KOPT-K1 (cell line): ENCODE results near the gene GULP1.

Experiments
- H3K27ac ChIP-seq: fragments of 200-600 bp; sonication (generic); 2 replicates; pipeline ENCODE4 v1.5.1; 2016; ENCODE audit warnings: antibody characterized with exemption, mild to moderate bottlenecking, low read depth, low read length; ENCODE audit not compliant: poor library complexity, severe bottlenecking
- H3K36me3 ChIP-seq: fragments of 200-600 bp; sonication (generic); 2 replicates; pipeline ENCODE4 v1.5.1; 2017; ENCODE audit warnings: antibody characterized with exemption, mild to moderate bottlenecking, low read length, moderate library complexity; ENCODE audit not compliant: insufficient read depth
- H3K9me3 ChIP-seq: fragments of 200-600 bp; sonication (generic); 2 replicates; pipeline ENCODE4 v1.5.1; 2017; ENCODE audit warnings: antibody characterized with exemption, low read length, mild to moderate bottlenecking; ENCODE audit not compliant: insufficient read depth, poor library complexity, severe bottlenecking

The GULP1 gene

DNA sequence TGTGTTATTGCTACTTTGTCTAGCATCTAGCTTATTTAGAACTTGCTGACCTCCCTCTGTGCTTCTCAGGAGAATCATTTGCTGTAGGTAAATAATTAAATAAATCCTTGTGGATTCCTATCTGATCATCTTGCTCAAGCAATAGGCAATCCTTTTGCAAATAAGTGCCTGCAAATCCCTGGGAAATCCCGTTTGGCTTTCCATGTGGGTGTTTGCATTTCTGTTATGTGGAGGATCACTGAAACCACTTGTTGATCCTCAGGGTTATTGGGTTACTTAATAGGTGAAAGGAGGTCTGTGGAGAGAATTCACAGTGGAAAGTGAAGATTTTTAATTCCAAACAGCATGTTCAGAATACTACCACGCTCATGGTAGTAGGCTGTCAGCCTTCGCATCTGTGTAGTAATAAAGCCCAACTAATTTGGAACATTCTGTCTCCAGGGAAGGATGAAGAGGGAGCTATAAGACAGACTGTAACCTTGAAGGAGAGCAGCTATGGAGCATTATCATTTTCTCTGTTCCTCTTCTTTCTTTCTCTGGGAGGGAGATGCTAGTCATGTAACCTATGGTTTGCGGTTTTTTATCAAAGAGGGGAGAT is 72.5 kb downstream of the GULP1 start:
- no peaks in the 10 kb centered on the region for H3K9me3 ChIP-seq
- H3K27ac ChIP-seq, result no peak overlapping the region

DNA sequence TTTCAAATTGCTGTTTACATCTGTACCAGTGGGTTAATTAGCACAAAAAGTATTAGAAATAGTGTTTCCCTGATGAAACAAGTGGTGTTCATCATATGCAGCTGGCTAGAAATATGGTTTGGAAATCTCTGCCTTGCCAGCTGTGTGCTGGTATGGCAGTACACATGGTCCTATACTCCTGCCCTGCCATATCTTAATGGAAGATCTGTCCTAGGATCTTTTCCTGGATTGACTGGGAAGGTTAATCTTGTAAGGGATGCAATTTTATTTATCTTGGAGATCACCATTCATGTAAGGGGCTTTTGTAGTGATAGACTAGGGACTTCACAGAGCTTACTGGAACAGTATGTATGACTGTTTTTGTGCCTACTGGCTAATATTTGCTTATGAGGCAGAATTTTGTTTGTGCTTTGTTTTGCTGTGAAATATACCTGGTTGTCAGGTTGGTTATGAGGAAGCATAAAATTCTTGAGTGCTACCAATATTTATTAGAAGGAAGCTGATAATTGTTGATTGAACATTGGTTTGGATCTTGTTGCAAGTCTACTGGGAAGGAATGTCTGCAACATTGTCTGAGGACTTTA is 73.5 kb downstream of the GULP1 start:
- Histone ChIP-seq H3K27ac (no peak overlapping the region), H3K36me3 (no peaks in the 10 kb centered on the region), H3K9me3 (no peaks in the 10 kb centered on the region)

More for the DNA sequence above, 72.5 kb downstream of the GULP1 start:
- no peaks in the 10 kb centered on the region for H3K36me3 ChIP-seq

DNA sequence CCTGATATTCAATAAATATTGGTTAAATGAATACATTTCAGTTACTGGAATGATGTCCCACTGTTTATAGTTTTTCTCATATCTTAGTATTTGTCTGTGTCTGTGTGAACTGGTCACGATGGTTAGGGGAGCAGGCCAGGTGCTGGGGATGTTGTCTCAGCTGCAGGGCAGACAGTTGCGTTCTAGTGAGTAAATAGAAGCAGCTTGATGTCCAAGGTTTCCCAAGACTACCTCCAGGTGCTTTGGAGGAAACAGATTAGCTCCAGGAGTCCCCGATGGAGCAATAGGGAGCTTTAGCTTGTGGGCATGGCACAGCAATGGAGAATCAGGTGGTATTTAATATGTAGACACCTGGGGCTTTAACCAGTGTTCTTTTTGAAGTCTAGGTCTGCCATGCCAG is 75.5 kb downstream of the GULP1 start:
- no peak overlapping the region for H3K27ac ChIP-seq
- no peaks in the 10 kb centered on the region for H3K36me3 ChIP-seq
- no peaks in the 10 kb centered on the region for H3K9me3 ChIP-seq

DNA sequence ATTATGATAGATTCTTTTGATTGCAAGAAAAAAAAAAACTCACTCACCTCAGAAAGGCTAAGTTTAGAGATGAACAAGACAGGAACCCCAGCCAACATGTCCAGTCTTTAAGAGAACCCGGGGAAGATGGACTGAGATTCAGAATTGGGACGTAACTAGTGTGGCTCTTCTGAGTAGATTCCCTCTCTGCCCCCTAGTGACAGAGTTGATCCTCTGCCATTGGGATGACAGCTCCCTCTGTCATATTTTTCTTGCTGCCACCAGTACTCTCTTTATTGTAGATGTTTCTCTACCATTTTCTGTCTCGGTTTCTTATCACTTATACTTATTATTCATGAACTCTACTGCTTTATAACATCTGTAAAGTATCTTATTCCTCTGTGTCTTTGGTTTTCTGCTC is 77.7 kb downstream of the GULP1 start:
- no peaks in the 10 kb centered on the region for H3K36me3 ChIP-seq
- H3K27ac ChIP-seq, result no peak overlapping the region
- no peaks in the 10 kb centered on the region for H3K9me3 ChIP-seq

DNA sequence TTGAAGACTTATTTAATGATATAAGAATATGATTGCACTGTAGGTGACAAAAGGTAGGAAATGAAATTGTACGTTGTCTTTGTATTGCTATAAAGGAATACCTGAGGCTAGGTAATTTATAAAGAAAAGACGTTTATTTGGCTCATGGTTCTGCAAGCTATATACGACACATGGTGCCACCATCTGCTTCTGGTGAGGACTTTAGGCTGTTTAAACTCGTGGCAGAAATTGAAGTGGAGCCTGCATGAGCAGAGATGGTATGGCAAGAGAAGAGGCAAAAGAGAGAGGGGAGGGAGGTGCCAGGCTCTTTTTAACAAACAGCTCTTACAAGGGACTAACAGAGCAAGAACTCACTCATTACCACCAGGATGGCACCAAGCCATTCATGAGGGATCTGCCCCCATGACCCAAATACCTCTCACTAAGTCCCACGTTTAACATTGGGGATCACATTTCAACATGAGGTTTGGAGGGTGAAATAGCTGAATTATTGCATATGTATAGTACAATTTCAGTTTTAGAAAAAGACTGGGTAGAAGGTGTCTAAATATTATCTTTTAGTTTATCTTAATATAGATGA is 86.8 kb downstream of the GULP1 start:
- no peaks in the 10 kb centered on the region for H3K9me3 ChIP-seq
- H3K27ac ChIP-seq, result no peak overlapping the region
- H3K36me3 ChIP-seq, result no peaks in the 10 kb centered on the region

DNA sequence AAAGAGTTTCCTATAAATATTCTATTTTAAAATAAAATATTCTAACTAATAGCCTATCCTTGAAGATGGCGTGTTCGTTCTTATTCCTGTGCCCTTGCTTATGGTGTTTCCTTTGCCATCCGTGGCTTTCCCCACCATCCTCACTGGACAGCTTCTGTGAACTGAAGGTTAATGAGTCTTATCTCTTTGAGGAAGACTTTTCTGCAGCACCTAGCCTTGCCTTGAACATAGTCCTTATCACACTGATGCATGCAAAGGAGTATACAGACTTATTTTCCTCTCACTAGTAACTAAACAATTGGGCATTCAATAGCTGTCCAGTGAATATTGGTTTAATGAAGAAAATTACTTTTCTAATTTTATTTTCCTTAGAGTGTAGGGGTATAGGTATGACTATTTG is 88.1 kb downstream of the GULP1 start:
- Histone ChIP-seq H3K36me3 (no peaks in the 10 kb centered on the region), H3K27ac (no peak overlapping the region)

DNA sequence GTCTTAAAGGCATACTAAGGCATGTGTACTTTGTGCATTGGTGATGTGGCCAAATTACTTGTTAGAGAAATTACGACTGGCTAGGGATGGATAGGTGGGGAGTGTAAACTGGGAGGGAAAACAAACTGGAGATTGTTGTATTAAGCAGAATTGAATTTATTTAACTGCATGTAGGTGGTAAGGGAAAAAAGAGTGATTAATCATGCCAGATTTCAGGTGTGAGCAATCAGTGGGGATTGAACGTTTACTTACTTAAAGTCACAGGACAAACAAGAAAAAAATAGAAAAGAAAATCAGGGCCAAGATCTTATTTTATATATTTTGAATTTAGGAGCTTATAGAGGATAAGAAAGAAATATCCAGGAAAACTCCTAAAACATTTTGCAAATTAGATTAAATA is 88.6 kb downstream of the GULP1 start:
- no peaks in the 10 kb centered on the region for H3K9me3 ChIP-seq
- H3K27ac ChIP-seq, result no peak overlapping the region
- H3K36me3 ChIP-seq, result no peaks in the 10 kb centered on the region

More for the DNA sequence above, 88.1 kb downstream of the GULP1 start:
- H3K9me3 ChIP-seq, result no peaks in the 10 kb centered on the region

DNA sequence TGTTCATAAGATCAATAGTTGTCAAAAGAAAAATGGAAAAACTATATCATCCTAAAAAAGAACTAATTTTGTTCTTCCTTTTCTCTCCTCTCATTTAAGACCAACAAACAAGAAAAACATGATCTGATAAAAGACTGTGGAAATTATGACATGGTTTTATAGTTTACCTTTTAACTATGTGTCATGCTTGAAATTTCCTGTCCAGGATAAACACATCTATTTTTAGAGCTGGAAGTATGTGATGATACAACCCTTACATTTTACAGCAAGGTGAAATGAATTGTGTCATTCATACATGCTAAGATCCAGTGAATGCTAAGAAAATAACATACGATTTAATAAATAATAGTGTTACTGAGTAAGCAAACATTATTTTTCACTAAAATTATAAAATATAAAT is 89.9 kb downstream of the GULP1 start:
- H3K36me3 ChIP-seq, result no peaks in the 10 kb centered on the region
- H3K9me3 ChIP-seq, result peaks cover 4% of the 10 kb centered on the region
- no peak overlapping the region for H3K27ac ChIP-seq

DNA sequence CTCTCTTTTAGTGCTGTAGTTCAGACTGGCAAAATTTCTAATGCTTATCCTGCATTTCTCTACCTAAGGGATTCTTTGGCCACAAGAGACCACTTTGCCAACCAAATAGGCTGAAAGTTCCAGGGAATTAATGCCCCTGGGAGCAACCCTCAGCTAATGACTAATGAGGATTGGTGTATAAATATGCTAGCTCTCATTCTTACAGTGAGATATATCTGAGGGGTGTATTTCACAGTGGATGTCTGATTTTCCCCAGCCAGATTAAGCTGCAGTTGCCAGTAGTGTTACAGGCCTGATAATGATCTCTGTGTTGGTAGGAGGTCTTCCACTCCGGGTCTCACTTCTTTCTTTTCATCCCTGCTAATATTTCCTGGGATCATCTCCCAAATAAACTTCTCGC is 90.4 kb downstream of the GULP1 start:
- Histone ChIP-seq H3K9me3 (peaks cover 4% of the 10 kb centered on the region), H3K27ac (no peak overlapping the region), H3K36me3 (no peaks in the 10 kb centered on the region)

DNA sequence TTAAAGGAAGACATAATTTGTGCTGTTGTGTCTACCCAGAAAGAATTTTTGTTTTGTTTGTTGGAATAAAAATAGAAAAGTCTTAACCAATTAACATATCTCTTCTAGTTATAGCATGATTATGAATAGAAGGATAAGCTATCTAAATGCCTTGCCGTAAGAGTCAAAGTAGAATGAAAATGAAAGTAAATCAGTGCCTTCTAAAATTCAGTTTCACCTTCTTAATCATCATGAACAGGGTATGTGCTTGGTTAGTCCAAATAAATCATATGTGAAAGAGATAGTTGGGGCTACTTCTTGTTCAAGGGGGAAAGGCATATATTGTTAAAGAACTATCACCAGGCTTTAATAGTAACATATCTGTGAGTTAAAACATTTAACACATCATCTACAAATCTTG is 91.5 kb downstream of the GULP1 start:
- Histone ChIP-seq H3K9me3 (peaks cover 4% of the 10 kb centered on the region), H3K27ac (no peak overlapping the region), H3K36me3 (no peaks in the 10 kb centered on the region)

DNA sequence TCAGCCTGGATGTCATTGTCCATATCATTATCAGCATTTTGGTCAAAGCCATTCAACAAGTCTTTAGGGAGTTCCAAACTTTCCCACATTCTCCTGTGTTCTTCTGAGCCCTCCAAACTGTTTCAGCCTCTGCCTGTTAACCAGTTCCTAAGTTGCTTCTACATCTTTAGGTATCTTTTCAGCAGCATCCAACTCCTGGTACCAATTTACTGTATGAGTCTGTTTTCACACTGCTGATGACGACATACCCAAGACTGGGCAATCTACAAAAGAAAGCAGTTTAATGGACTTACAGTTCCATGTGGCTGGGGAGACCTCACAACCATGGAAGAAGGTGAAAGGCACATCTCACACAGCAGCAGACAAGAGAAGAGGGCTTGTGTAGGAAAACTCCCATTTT is 94.2 kb downstream of the GULP1 start:
- H3K36me3 ChIP-seq, result no peaks in the 10 kb centered on the region
- H3K9me3 ChIP-seq, result peaks cover 4% of the 10 kb centered on the region
- no peak overlapping the region for H3K27ac ChIP-seq

DNA sequence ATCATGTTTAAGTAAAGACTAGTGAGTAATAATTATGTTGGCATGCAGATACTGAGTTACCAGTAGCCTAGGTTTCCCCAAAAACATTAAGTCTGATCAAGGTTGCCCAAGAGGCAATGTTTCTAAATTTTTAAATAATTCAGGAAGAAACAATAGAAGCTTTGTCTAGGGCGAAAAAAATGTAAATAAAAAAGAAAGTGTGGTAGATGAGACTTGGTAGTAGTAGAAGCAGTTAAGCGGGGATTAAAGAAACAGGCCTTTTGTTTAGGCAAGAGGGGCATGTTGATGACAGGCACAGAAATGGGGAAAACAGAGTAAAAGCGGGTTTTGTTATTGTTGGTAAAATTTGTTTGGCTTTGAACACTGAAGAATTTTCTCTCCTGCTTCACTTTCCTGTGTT is 97.2 kb downstream of the GULP1 start:
- no peaks in the 10 kb centered on the region for H3K36me3 ChIP-seq
- H3K9me3 ChIP-seq, result peaks cover 4% of the 10 kb centered on the region
- H3K27ac ChIP-seq, result no peak overlapping the region

DNA sequence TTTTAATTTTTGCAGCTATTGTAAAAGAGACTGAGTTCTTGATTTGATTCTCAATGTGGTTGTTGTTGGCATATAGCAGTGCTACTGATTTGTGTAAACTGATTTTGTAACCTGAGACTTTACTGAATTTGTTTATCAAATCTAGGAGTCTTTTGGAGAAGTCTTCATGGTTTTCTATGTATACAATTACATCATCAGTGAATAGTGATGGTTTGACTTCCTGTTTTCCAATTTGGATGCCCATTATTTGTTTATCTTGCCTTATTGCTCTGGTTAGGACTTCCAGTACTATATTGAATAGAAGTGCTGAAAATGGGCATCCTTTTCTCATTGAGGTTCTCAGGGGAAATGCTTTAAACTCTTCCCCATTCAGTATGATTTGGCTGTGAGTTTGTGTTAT is 99.7 kb downstream of the GULP1 start:
- Histone ChIP-seq H3K27ac (no peak overlapping the region), H3K9me3 (no peaks in the 10 kb centered on the region), H3K36me3 (no peaks in the 10 kb centered on the region)

DNA sequence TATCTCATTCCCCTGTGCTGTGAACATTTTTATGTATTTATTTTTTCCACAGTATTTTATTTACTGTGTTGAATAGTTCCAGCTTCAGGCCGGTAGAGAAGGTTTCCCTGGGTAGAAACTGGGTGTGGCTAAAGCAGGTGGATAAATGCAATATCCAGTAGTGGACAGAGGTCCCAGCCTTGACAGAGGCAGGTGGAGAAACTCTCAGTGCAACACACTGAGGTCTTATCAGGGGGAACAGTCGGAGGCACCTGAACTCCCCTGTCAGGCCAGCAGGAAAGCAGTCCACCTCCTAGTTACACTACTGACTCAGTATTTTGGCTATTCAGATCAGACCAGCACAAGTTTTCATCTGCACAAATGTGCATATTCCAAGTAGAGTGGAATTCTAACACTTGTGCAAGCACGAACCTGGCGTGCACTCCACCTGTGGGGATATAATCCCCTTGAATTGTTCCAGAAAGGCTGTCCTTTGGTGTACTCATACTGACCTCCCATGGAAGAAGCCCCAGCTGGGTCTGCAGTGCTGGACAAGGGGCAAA is 103.3 kb downstream of the GULP1 start:
- no peaks in the 10 kb centered on the region for H3K36me3 ChIP-seq
- no peak overlapping the region for H3K27ac ChIP-seq
- no peaks in the 10 kb centered on the region for H3K9me3 ChIP-seq

DNA sequence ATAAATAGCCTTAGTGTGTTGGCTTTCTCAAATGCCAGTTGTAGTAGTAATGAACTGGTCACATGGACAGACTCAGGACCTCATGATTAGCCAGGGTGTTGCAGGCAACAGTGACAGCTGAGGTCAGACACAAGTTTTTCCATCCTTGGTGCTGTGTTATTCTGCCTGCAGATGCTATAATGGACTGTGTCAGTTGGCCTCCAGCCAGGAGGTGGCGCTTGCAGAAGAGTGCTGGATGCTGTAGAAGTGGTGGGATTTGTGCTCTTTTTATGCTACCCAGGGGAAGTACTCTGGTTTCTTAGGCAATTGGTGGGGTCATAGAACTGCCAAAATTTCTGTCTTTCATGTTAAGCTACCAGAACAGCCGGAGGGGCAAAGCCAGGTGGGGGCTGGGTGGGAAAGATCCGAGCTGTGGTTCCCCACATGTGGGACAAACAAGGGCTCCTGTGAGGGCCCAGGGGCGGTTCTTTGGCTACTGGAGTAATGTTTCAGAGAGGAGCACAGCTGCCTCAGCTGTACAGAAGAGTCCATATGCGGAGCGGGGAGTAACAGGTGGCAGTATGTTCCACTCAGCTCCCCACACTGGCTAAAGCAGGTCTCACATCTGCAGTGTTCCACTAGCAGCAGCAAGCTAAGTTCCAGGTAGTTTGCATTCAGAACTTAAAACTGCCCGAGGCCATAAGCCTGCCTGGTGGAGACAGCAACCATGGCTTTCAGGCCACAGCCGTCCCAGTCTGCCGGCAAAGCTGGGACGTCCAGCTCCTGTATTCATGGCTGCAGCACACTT is 104.4 kb downstream of the GULP1 start:
- Histone ChIP-seq H3K27ac (no peak overlapping the region), H3K9me3 (no peaks in the 10 kb centered on the region), H3K36me3 (no peaks in the 10 kb centered on the region)
